Measurements from ENCODE around the gene RGCC. TPM values are rescaled to one million over a fixed set of nuclear protein-coding genes. Genes with fewer than 3 reads are reported as not detected.

Gene RGCC
- total and polyA plus RNA-seq, 2 of the 4 experiments (the other 2 are of a cell fraction): 7.5 to 7.6 TPM

- Histone ChIP-seq H2BK120ac (ENCODE audit: low read depth, low read length) (peak overlapping the region; percentile 82), H2BK5ac (ENCODE audit: low read depth, low read length, poor library complexity, severe bottlenecking) (peak overlapping the region; percentile 29), H3K4me2 (ENCODE audit: low read depth, low read length) (no peak overlapping the region), H3K9me1 (ENCODE audit: insufficient read depth, low read length) (peaks cover 20% of the 10 kb centered on the region), H3K4me3 (ENCODE audit: insufficient read depth, low read depth, low read length) (no peak overlapping the region), H3K36me3 (ENCODE audit: control insufficient read depth, insufficient read depth, low read length) (no peaks in the 10 kb centered on the region), H2AFZ (replicated peaks; ENCODE audit: low read length, poor library complexity) (peak overlapping the region; percentile 48), H3K27ac (ENCODE audit: insufficient read depth, low read length) (peak overlapping the region; percentile 7; the same call in 1 of the 2 replicates), H3K4me1 (ENCODE audit: control insufficient read depth, insufficient read depth, low read length) (peaks cover 14% of the 10 kb centered on the region), H2BK15ac (ENCODE audit: low read depth, low read length) (peak overlapping the region; percentile 94; the same call in 2 of the 3 replicates), H3K4ac (ENCODE audit: low read depth, low read length) (peak overlapping the region; percentile 80), H4K5ac (ENCODE audit: low read depth, low read length) (peak overlapping the region; percentile 93), H3K27me3 (ENCODE audit: control insufficient read depth, insufficient read depth, low read length) (no peaks in the 10 kb centered on the region), H3K56ac (ENCODE audit: extremely low read depth, insufficient read depth, low read length) (peak overlapping the region; percentile 2; the same call in 1 of the 2 replicates), H3K9me3 (ENCODE audit: control insufficient read depth, insufficient read depth, low read length) (no peaks in the 10 kb centered on the region; the same call in 1 of the 2 replicates), H3K79me1 (ENCODE audit: low read depth in 1 of 2, low read length in 2 of 2) (no peaks in the 10 kb centered on the region), H2BK20ac (ENCODE audit: low read depth, low read length) (peak overlapping the region; percentile 85), H2AK9ac (replicated peaks; ENCODE audit: low read depth, low read length, poor library complexity) (no peak overlapping the region), H3K18ac (ENCODE audit: low read depth, low read length) (peak overlapping the region; percentile 27), H2AK5ac (ENCODE audit: low read depth, low read length) (peak overlapping the region; percentile 88; the same call in 1 of the 2 replicates), H3K9ac (ENCODE audit: low read depth, low read length) (no peak overlapping the region), H3K14ac (replicated peaks; ENCODE audit: low read depth, low read length) (peak overlapping the region; percentile 90), H3K23ac (ENCODE audit: low read depth, low read length) (peak overlapping the region; percentile 74), H4K20me1 (ENCODE audit: insufficient read depth, low read length) (no peaks in the 10 kb centered on the region), H4K91ac (ENCODE audit: insufficient read depth, low read depth, low read length) (peak overlapping the region; percentile 78), H4K8ac (ENCODE audit: low read depth in 2 of 2, low read length in 2 of 2) (peak overlapping the region; percentile 18 to 74; a peak in 2 of 4 replicates)
- POLR2A ChIA-PET (ENCODE audit: unreplicated experiment): no interaction called here
- in situ Hi-C loops (cut with MboI; ENCODE audit: low sequenced_read_pairs) (no loop called here), dilution Hi-C loops (cut with HindIII; ENCODE audit: low sequenced_read_pairs, unreplicated experiment) (no loop called here), intact Hi-C loops (cut with micrococcal nuclease) (no loop called here)
- WGBS, 2 experiments (ENCODE audit: extremely low coverage in 2 of 2, insufficient read length in 1 of 2): no CpG with 5 or more reads among the region's 4 CpGs
- no peak for DNase-seq
- no TSS peak for BruUV-seq (replicated peaks)
- CTCF ChIA-PET: interaction anchor here (1.1 kb wide), 1 partner anchor 83 kb away, joined by 3 read pairs; no protein-coding TSS in a partner anchor
- ATAC-seq (ENCODE audit: low read depth): no peak
- TF ChIP-seq BHLHE40 (IDR thresholded peaks at IDR 0.05; ENCODE audit: low read depth, low read length) (no peak), MAFK (IDR thresholded peaks at IDR 0.05; ENCODE audit: low read depth, low read length) (no peak), MAZ (IDR thresholded peaks at IDR 0.05; ENCODE audit: borderline replicate concordance, low read depth, low read length) (no peak), NFE2L2 (IDR thresholded peaks at IDR 0.05; ENCODE audit: low read depth, low read length) (no peak), CTCF (conservative IDR thresholded peaks at IDR 0.05; ENCODE audit: low read depth, low read length) (no peak), CHD1 (IDR thresholded peaks at IDR 0.05; ENCODE audit: low read depth, low read length) (no peak), FOS (IDR thresholded peaks at IDR 0.05; ENCODE audit: low read depth, low read length) (no peak), SMC3 (IDR thresholded peaks at IDR 0.05; ENCODE audit: low read depth, low read length) (no peak), POLR2A (IDR thresholded peaks at IDR 0.05; ENCODE audit: low read depth, low read length) (no peak), ELK1 (IDR thresholded peaks at IDR 0.05; ENCODE audit: borderline replicate concordance, low read depth, low read length) (no peak), MXI1 (IDR thresholded peaks at IDR 0.05; ENCODE audit: borderline replicate concordance, low read depth, low read length) (no peak), RFX5 (IDR thresholded peaks at IDR 0.05; ENCODE audit: low read depth, low read length) (no peak), RCOR1 (IDR thresholded peaks at IDR 0.05; ENCODE audit: insufficient replicate concordance, low read length) (no peak), RAD21 (IDR thresholded peaks at IDR 0.05; ENCODE audit: low read length) (no peak)
Observed at GRCh38 chr13:41492432-41493260, 35.3 kb downstream of the RGCC start.
